ENCODE results near the gene CUBN.

DNA sequence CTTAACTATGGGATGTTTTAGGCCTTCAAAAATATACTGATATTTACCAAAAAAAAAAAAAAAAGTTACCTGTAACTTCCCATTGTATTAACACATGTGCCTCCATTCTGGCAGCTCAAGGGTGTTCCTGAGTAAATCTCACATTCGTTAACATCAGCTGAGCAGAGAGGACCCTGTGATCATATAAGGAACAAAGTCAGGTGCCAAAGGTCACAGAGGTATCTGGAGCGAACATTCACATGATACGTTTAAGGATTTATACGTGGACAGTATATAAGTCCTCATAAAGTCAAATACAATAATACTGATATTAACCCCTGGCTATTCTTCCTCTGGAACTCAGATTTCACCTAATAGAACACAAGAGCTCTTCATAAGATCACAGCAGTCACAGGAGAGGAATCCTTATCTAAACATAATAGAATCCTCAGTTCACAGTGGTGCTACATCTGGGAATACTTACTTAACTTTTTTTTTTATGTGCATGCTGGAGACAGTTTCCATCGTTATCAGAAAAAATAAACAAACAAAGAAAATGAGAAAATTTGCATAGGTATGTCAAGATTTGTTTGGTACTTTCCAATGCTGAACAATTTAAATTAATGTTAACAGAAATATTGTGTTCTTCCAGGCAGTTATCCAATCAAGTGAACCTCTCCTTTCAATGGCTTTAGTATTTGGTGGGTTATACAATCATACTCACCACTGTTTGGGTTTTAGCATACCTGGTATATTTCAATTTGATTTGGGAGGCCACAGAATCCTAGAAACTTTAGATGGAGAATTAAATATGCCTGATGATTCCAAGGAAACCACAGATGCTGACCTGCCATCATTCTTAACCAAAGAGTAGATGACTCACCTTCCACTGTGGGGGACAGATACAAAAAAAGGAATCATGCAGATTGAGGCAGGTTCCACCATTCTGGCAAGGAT lies 6.6 kb downstream of the CUBN start:
- TF ChIP-seq GLI4 (tag by site-specific recombination; IDR thresholded peaks at IDR 0.05): no peak
- TF ChIP-seq ZNF175 (tag by site-specific recombination; IDR thresholded peaks at IDR 0.05): no peak
- TF ChIP-seq ZNF239 (tag by site-specific recombination; IDR thresholded peaks at IDR 0.05): no peak
- TF ChIP-seq, protein P1, sequence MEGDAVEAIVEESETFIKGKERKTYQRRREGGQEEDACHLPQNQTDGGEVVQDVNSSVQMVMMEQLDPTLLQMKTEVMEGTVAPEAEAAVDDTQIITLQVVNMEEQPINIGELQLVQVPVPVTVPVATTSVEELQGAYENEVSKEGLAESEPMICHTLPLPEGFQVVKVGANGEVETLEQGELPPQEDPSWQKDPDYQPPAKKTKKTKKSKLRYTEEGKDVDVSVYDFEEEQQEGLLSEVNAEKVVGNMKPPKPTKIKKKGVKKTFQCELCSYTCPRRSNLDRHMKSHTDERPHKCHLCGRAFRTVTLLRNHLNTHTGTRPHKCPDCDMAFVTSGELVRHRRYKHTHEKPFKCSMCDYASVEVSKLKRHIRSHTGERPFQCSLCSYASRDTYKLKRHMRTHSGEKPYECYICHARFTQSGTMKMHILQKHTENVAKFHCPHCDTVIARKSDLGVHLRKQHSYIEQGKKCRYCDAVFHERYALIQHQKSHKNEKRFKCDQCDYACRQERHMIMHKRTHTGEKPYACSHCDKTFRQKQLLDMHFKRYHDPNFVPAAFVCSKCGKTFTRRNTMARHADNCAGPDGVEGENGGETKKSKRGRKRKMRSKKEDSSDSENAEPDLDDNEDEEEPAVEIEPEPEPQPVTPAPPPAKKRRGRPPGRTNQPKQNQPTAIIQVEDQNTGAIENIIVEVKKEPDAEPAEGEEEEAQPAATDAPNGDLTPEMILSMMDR (tag by site-specific recombination; IDR thresholded peaks at IDR 0.05): no peak
- TF ChIP-seq, protein P2, sequence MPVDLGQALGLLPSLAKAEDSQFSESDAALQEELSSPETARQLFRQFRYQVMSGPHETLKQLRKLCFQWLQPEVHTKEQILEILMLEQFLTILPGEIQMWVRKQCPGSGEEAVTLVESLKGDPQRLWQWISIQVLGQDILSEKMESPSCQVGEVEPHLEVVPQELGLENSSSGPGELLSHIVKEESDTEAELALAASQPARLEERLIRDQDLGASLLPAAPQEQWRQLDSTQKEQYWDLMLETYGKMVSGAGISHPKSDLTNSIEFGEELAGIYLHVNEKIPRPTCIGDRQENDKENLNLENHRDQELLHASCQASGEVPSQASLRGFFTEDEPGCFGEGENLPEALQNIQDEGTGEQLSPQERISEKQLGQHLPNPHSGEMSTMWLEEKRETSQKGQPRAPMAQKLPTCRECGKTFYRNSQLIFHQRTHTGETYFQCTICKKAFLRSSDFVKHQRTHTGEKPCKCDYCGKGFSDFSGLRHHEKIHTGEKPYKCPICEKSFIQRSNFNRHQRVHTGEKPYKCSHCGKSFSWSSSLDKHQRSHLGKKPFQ (tag by site-specific recombination; IDR thresholded peaks at IDR 0.05): no peak
